ENCODE results near the gene CETN3.

The CETN3 gene

GRCh38 chr5:90395005-90395404 is 14.6 kb downstream of the CETN3 start:
- no peak overlapping the region for H3K4me3 ChIP-seq (ENCODE audit: low read length)
- no peak overlapping the region for H4K8ac ChIP-seq (ENCODE audit: low read depth, low read length)
- H3K23ac ChIP-seq (ENCODE audit: low read length), result no peak overlapping the region
- no peak overlapping the region for H2AK5ac ChIP-seq (ENCODE audit: low read length)
- no peak overlapping the region for H2BK5ac ChIP-seq (ENCODE audit: low read length)
- no peak overlapping the region for H2BK120ac ChIP-seq (ENCODE audit: low read depth, low read length)
- WGBS (ENCODE audit: extremely low coverage, insufficient coverage, low lambda C conversion rate), result no CpG with 5 or more reads among the region's 2 CpGs
- H2BK15ac ChIP-seq (replicated peaks; ENCODE audit: low read depth), result no peak overlapping the region
- no peaks in the 10 kb centered on the region for H3K79me2 ChIP-seq (ENCODE audit: control insufficient read depth, insufficient read depth, low read length)
- no peaks in the 10 kb centered on the region for H3K4me1 ChIP-seq (ENCODE audit: control insufficient read depth, low read depth, low read length)
- no peak overlapping the region for H4K5ac ChIP-seq (ENCODE audit: low read length)
- H3K4me2 ChIP-seq (ENCODE audit: low read length), result no peak overlapping the region
- H3K27ac ChIP-seq (ENCODE audit: low read depth, low read length), result no peak overlapping the region
- H3K79me1 ChIP-seq (ENCODE audit: low read length), result no peaks in the 10 kb centered on the region
- no peak overlapping the region for H3K4ac ChIP-seq (ENCODE audit: low read depth, low read length)
- H3K18ac ChIP-seq (ENCODE audit: low read length), result no peak overlapping the region
- no peak overlapping the region for H3K9ac ChIP-seq (ENCODE audit: low read length)
- H3K36me3 ChIP-seq (ENCODE audit: control insufficient read depth, insufficient read depth, low read length), result no peaks in the 10 kb centered on the region
- H3K27me3 ChIP-seq (ENCODE audit: insufficient read depth, low read length, poor library complexity), result no peaks in the 10 kb centered on the region
- H3K56ac ChIP-seq (ENCODE audit: low read length), result no peak overlapping the region
- no peak for DNase-seq

GRCh38 chr5:90390928-90391327 is 18.6 kb downstream of the CETN3 start:
- no peak overlapping the region for H2BK15ac ChIP-seq (replicated peaks; ENCODE audit: low read depth)
- H4K8ac ChIP-seq (ENCODE audit: low read depth, low read length), result no peak overlapping the region
- no peaks in the 10 kb centered on the region for H3K36me3 ChIP-seq (ENCODE audit: control insufficient read depth, insufficient read depth, low read length)
- H2AK5ac ChIP-seq (ENCODE audit: low read length), result no peak overlapping the region
- H3K4me3 ChIP-seq (ENCODE audit: low read length), result no peak overlapping the region
- no peaks in the 10 kb centered on the region for H3K27me3 ChIP-seq (ENCODE audit: insufficient read depth, low read length, poor library complexity)
- no peak overlapping the region for H3K27ac ChIP-seq (ENCODE audit: low read depth, low read length)
- H2BK5ac ChIP-seq (ENCODE audit: low read length), result no peak overlapping the region
- H3K79me1 ChIP-seq (ENCODE audit: low read length), result no peaks in the 10 kb centered on the region
- no peak overlapping the region for H3K4ac ChIP-seq (ENCODE audit: low read depth, low read length)
- H3K56ac ChIP-seq (ENCODE audit: low read length), result no peak overlapping the region
- no peak overlapping the region for H4K5ac ChIP-seq (ENCODE audit: low read length)
- no peak overlapping the region for H3K23ac ChIP-seq (ENCODE audit: low read length)
- no peak overlapping the region for H2BK120ac ChIP-seq (ENCODE audit: low read depth, low read length)
- peak; percentile 77 for DNase-seq
- H3K18ac ChIP-seq (ENCODE audit: low read length), result no peak overlapping the region
- no peaks in the 10 kb centered on the region for H3K4me1 ChIP-seq (ENCODE audit: control insufficient read depth, low read depth, low read length)
- H3K9ac ChIP-seq (ENCODE audit: low read length), result no peak overlapping the region
- H3K79me2 ChIP-seq (ENCODE audit: control insufficient read depth, insufficient read depth, low read length), result no peaks in the 10 kb centered on the region
- no peak overlapping the region for H3K4me2 ChIP-seq (ENCODE audit: low read length)
- no CpG with 5 or more reads among the region's 3 CpGs for WGBS (ENCODE audit: extremely low coverage, insufficient coverage, low lambda C conversion rate)

- H3K27ac ChIP-seq (ENCODE audit: low read depth, low read length), result no peak overlapping the region
- H3K18ac ChIP-seq (ENCODE audit: low read length), result no peak overlapping the region
- no peak overlapping the region for H3K4me3 ChIP-seq (ENCODE audit: low read length)
- H2AK5ac ChIP-seq (ENCODE audit: low read length), result no peak overlapping the region
- H3K79me2 ChIP-seq (ENCODE audit: control insufficient read depth, insufficient read depth, low read length), result no peaks in the 10 kb centered on the region
- H3K27me3 ChIP-seq (ENCODE audit: insufficient read depth, low read length, poor library complexity), result no peaks in the 10 kb centered on the region
- H4K8ac ChIP-seq (ENCODE audit: low read depth, low read length), result no peak overlapping the region
- no peak overlapping the region for H3K4me2 ChIP-seq (ENCODE audit: low read length)
- H3K9ac ChIP-seq (ENCODE audit: low read length), result no peak overlapping the region
- H2BK5ac ChIP-seq (ENCODE audit: low read length), result no peak overlapping the region
- no peak overlapping the region for H3K23ac ChIP-seq (ENCODE audit: low read length)
- DNase-seq, result no peak
- H4K5ac ChIP-seq (ENCODE audit: low read length), result no peak overlapping the region
- no peak overlapping the region for H2BK120ac ChIP-seq (ENCODE audit: low read depth, low read length)
- no peak overlapping the region for H3K4ac ChIP-seq (ENCODE audit: low read depth, low read length)
- no peaks in the 10 kb centered on the region for H3K79me1 ChIP-seq (ENCODE audit: low read length)
- no CpG with 5 or more reads among the region's 2 CpGs for WGBS (ENCODE audit: extremely low coverage, insufficient coverage, low lambda C conversion rate)
- no peak overlapping the region for H3K56ac ChIP-seq (ENCODE audit: low read length)
- no peaks in the 10 kb centered on the region for H3K4me1 ChIP-seq (ENCODE audit: control insufficient read depth, low read depth, low read length)
- H2BK15ac ChIP-seq (replicated peaks; ENCODE audit: low read depth), result no peak overlapping the region
- no peaks in the 10 kb centered on the region for H3K36me3 ChIP-seq (ENCODE audit: control insufficient read depth, insufficient read depth, low read length)
Observed at GRCh38 chr5:90390326-90390725, 19.2 kb downstream of the CETN3 start.

GRCh38 chr5:90387508-90387907 is 22.0 kb downstream of the CETN3 start:
- Histone ChIP-seq H3K79me1 (ENCODE audit: low read length) (no peaks in the 10 kb centered on the region), H3K56ac (ENCODE audit: low read length) (no peak overlapping the region), H4K5ac (ENCODE audit: low read length) (no peak overlapping the region), H3K4me1 (ENCODE audit: control insufficient read depth, low read depth, low read length) (no peaks in the 10 kb centered on the region), H3K9ac (ENCODE audit: low read length) (no peak overlapping the region), H2BK15ac (replicated peaks; ENCODE audit: low read depth) (no peak overlapping the region), H3K4ac (ENCODE audit: low read depth, low read length) (no peak overlapping the region), H2AK5ac (ENCODE audit: low read length) (no peak overlapping the region), H3K23ac (ENCODE audit: low read length) (no peak overlapping the region), H3K18ac (ENCODE audit: low read length) (no peak overlapping the region), H2BK5ac (ENCODE audit: low read length) (no peak overlapping the region), H3K27me3 (ENCODE audit: insufficient read depth, low read length, poor library complexity) (no peaks in the 10 kb centered on the region), H3K27ac (ENCODE audit: low read depth, low read length) (no peak overlapping the region), H4K8ac (ENCODE audit: low read depth, low read length) (no peak overlapping the region), H3K79me2 (ENCODE audit: control insufficient read depth, insufficient read depth, low read length) (no peaks in the 10 kb centered on the region), H3K36me3 (ENCODE audit: control insufficient read depth, insufficient read depth, low read length) (no peaks in the 10 kb centered on the region), H2BK120ac (ENCODE audit: low read depth, low read length) (no peak overlapping the region), H3K4me2 (ENCODE audit: low read length) (no peak overlapping the region), H3K4me3 (ENCODE audit: low read length) (no peak overlapping the region)
- DNase-seq, result peak; percentile 54
- no CpG with 5 or more reads among the region's 3 CpGs for WGBS (ENCODE audit: extremely low coverage, insufficient coverage, low lambda C conversion rate)

GRCh38 chr5:90386099-90386710 is 23.4 kb downstream of the CETN3 start:
- no CpG with 5 or more reads among the region's 1 CpG for WGBS (ENCODE audit: extremely low coverage, insufficient coverage, low lambda C conversion rate)
- Histone ChIP-seq H2BK120ac (ENCODE audit: low read depth, low read length) (no peak overlapping the region), H4K8ac (ENCODE audit: low read depth, low read length) (no peak overlapping the region)

GRCh38 chr5:90384389-90384788 is 25.2 kb downstream of the CETN3 start:
- H3K23ac ChIP-seq (ENCODE audit: low read length), result no peak overlapping the region
- H3K27ac ChIP-seq (ENCODE audit: low read depth, low read length), result no peak overlapping the region
- H4K5ac ChIP-seq (ENCODE audit: low read length), result no peak overlapping the region
- no peak overlapping the region for H3K4ac ChIP-seq (ENCODE audit: low read depth, low read length)
- H4K8ac ChIP-seq (ENCODE audit: low read depth, low read length), result no peak overlapping the region
- H3K36me3 ChIP-seq (ENCODE audit: control insufficient read depth, insufficient read depth, low read length), result no peaks in the 10 kb centered on the region
- no peak overlapping the region for H2BK5ac ChIP-seq (ENCODE audit: low read length)
- no peaks in the 10 kb centered on the region for H3K79me2 ChIP-seq (ENCODE audit: control insufficient read depth, insufficient read depth, low read length)
- no peak overlapping the region for H3K4me3 ChIP-seq (ENCODE audit: low read length)
- DNase-seq, result no peak
- no peak overlapping the region for H2AK5ac ChIP-seq (ENCODE audit: low read length)
- H2BK120ac ChIP-seq (ENCODE audit: low read depth, low read length), result no peak overlapping the region
- H3K9ac ChIP-seq (ENCODE audit: low read length), result no peak overlapping the region
- H3K79me1 ChIP-seq (ENCODE audit: low read length), result no peaks in the 10 kb centered on the region
- no peak overlapping the region for H3K4me2 ChIP-seq (ENCODE audit: low read length)
- no peak overlapping the region for H3K18ac ChIP-seq (ENCODE audit: low read length)
- no peaks in the 10 kb centered on the region for H3K27me3 ChIP-seq (ENCODE audit: insufficient read depth, low read length, poor library complexity)
- no peak overlapping the region for H3K56ac ChIP-seq (ENCODE audit: low read length)
- H2BK15ac ChIP-seq (replicated peaks; ENCODE audit: low read depth), result no peak overlapping the region
- no CpG with 5 or more reads among the region's 1 CpG for WGBS (ENCODE audit: extremely low coverage, insufficient coverage, low lambda C conversion rate)
- no peaks in the 10 kb centered on the region for H3K4me1 ChIP-seq (ENCODE audit: control insufficient read depth, low read depth, low read length)

More at GRCh38 chr5:90386099-90386710, 23.4 kb downstream of the CETN3 start:
- Histone ChIP-seq H2BK5ac (ENCODE audit: low read length) (no peak overlapping the region), H3K18ac (ENCODE audit: low read length) (no peak overlapping the region), H3K79me1 (ENCODE audit: low read length) (no peaks in the 10 kb centered on the region), H3K56ac (ENCODE audit: low read length) (no peak overlapping the region), H3K36me3 (ENCODE audit: control insufficient read depth, insufficient read depth, low read length) (no peaks in the 10 kb centered on the region), H2AK5ac (ENCODE audit: low read length) (no peak overlapping the region), H4K5ac (ENCODE audit: low read length) (no peak overlapping the region), H3K79me2 (ENCODE audit: control insufficient read depth, insufficient read depth, low read length) (no peaks in the 10 kb centered on the region), H2BK15ac (replicated peaks; ENCODE audit: low read depth) (no peak overlapping the region), H3K4ac (ENCODE audit: low read depth, low read length) (no peak overlapping the region), H3K23ac (ENCODE audit: low read length) (no peak overlapping the region), H3K27ac (ENCODE audit: low read depth, low read length) (no peak overlapping the region), H3K4me1 (ENCODE audit: control insufficient read depth, low read depth, low read length) (no peaks in the 10 kb centered on the region), H3K9ac (ENCODE audit: low read length) (no peak overlapping the region), H3K27me3 (ENCODE audit: insufficient read depth, low read length, poor library complexity) (no peaks in the 10 kb centered on the region), H3K4me2 (ENCODE audit: low read length) (no peak overlapping the region), H3K4me3 (ENCODE audit: low read length) (no peak overlapping the region)
- peak; percentile 37 for DNase-seq
